GM19372 (cell line): ENCODE results near the gene MYADML2.

Experiments used
- ATAC-seq: cut with Tn5 transposase; IDR thresholded peaks from one replicate; pipeline ENCODE4 v1.9.1; 2021; ENCODE audit warnings: mild to moderate bottlenecking, low read depth, moderate library complexity; ENCODE audit not compliant: unreplicated experiment

MYADML2 gene

DNA sequence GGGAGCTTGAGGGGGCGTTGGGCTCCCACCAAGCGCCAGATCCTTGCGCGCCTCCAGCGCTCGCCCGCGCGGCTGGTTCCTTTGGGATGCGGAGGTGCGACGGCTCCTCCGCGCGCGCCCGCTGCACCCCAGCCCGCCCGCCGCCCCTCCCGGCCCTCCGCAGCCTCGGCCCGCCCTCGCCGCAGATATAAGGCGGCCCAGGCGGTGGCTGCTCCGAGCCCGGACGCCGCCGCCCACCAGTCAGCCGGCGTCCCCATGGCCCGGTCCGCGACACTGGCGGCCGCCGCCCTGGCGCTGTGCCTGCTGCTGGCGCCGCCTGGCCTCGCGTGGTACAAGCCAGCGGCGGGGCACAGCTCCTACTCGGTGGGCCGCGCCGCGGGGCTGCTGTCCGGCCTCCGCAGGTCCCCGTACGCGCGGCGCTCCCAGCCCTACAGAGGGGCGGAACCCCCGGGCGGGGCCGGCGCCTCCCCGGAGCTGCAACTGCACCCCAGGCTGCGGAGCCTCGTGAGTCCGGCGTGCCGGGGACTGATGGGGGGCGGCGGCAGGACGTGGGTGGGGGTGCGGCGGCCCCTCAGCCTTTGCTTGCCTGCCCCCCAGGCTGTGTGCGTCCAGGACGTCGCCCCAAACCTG is 44.9 kb downstream of the MYADML2 start, which contains the start of gene NPB:
TSS of gene NPB (plus strand) at position 216 of the 630 bp plus-strand sequence. CDS start at position 256, 40 bp downstream.
- ATAC-seq = no peak

DNA sequence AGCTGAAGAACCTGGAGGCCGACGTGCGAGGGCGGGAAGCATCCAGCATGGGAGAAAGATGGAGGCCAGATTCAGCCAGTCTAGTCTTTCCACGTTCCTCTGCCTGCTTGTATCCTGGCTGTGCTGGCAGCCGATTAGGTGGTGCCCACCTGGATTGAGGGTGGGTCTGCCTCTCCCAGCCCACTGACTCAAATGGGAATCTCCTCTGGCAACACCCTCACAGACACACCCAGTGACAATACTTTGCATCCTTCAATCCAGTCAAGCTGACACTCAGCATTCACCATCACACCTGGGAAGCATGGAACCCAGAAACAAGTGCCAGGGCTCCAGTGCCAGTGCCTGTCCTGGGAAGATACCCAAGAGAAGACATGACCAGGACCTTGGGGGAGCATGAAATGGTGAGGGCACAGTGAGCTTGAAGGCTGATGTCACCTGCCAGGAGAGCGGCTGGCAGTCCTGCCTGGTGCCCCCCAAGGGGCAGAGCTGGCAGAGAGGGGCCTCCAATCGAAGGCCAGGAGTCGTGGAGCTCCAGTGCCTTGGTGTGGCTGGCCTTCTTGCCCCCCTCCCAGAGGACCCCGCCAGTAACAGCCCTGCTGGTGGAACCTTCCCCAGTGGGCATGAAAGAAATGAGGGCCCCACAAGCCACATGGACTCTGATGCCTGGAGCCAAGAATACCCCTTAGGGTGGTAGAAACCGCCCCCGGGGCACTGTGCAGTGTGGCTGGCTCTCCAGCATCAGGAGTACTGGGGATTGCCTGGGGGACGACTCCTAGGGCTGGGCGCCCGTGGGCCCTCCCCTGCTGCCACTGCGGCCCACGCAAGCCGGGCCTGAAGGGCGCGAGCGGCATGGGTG is 45.6 kb downstream of the MYADML2 start:
- no peak for ATAC-seq

DNA sequence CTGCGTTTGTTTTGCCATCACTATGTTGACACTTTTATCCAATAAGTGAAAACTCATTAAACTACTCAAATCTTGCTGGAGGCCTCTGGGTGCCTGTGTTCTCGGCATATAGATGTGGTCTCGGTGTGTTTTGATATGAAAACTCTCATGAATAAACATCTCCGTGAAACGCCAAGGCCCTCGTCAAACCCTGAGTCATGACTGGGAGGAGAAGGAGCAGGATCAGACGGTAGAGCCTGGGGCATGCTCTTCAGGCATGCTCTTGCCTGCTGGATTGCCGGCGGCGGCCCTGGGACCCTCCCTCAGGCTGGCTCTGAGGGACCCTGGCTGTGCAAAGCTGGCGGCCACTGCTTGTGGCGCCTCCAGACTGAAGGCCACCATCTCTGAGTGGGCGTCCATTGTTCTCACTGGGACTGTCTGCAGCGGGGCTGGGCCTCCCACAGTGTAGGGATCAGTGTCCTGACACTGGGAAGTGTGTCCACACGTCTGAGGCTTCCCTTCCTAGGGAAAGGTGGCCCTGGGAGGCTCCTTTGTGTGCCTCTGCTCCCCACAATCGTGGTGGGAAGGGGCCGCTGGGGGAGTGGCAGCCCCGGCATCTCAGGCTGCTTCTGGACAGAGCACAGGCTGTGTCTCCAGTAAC is 46.7 kb downstream of the MYADML2 start:
- ATAC-seq = no peak

DNA sequence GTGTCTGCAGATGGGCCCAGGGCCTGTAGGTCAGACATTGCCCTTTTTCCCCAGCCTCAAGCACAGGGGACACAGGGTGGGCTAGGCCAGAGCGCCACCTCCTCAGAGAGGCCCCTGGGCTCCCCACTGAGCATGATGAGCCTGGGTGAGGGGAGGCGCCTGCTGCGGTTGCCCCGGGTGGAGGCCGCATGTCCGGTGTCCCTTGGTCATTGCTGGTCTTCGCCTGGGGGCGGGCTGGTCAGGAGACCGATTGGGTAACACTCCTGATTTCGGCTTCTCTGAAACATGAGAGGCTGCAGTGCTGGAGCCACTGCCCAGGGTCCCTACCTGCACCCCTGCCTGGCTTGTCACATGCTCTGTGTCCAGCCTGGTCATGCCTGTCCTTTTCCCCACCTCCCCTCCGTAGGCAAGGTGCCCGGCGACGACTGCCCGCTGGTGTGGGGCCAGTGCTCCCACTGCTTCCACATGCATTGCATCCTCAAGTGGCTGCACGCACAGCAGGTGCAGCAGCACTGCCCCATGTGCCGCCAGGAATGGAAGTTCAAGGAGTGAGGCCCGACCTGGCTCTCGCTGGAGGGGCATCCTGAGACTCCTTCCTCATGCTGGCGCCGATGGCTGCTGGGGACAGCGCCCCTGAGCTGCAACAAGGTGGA is 47.4 kb downstream of the MYADML2 start:
- no peak for ATAC-seq

DNA sequence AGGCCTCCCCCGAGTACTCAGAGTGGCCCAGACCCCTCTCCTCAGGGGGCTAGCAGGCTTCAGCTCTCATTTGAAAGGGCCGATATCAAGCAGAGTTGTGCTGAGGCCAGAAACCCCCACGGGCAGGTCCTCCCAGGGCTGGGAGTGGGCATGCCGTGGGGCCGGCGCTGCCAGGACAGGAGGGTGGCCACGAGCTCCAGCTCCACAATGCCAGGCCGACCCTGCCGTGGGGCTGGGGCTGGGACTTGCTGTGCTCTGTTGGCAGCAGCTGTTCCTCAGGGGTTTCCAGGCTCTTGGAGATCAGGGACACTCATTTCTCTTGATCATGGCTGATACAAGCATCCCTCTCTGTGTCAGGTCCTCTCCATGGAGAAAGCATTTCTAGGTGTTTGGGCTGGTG is 48.1 kb downstream of the MYADML2 start:
- ATAC-seq = no peak

DNA sequence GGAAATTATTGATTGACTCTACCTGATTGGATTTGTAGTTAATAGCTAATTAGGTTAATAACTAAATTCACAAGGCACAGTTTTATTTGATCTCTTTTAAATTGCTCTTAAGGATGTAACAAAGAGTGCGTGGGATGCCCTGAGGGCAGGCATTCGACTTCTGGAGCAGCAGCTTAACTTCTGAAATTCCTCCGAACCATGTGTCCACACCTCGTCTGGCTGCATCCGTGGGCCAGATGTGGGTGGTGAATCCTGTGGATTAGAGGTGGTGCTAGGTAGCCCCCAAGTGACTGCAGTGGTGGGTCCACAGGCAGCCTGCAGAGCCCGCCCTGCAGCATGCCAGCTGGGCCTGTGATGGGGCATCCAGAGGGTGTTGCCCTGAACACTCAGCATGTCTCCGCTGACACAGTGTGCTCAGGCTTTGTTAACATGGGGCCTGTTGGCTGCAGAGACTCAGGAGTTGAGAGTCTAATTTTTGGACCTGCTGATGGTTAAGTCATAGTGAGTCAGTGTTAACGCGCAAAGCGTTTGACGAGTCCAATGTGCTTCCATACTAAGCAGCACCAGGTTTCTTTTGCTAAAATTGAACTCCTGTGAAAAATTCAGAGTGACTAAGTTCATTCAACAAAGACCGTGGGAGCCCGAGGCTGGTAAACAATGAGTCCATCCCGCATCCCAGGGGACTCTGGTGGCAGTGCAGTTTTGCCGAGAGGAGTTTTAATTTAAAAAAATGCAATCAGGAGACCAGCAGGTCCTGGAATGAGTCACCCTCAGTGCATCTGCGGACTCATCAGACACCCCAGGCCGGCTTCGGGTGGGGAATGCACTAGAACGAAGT is 48.8 kb downstream of the MYADML2 start:
- ATAC-seq = no peak

DNA sequence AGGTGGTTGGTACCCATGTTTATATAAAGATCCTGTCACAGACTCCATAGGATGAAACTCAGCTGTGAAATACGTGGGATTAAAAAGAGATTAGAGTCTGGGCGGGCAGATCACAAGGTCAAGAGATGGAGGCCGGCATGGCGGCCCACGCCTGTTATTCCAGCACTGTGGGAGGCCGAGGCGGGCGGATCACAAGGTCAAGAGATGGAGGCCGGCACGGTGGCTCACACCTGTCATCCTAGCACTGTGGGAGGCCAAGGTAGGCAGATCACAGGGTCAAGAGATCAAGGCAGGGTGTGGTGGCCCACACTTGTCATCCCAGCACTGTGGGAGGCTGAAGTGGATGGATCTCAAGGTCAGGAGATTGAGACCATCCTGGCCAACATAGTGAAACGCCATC is 51.6 kb downstream of the MYADML2 start:
- ATAC-seq = no peak

DNA sequence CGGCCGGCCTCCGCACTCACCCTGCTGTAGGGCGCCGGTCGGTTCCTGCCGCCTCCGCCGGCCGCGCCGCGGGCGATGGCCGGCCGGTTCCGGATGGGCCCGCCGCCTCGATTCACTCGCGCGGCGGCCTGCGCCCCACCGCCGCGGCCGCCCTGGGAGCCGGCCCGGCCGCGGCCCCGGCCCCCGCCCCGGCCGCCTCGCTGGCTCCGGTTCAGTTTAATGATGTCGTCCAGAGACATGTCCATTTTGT is 55.8 kb downstream of the MYADML2 start:
- ATAC-seq = peak; percentile 22

DNA sequence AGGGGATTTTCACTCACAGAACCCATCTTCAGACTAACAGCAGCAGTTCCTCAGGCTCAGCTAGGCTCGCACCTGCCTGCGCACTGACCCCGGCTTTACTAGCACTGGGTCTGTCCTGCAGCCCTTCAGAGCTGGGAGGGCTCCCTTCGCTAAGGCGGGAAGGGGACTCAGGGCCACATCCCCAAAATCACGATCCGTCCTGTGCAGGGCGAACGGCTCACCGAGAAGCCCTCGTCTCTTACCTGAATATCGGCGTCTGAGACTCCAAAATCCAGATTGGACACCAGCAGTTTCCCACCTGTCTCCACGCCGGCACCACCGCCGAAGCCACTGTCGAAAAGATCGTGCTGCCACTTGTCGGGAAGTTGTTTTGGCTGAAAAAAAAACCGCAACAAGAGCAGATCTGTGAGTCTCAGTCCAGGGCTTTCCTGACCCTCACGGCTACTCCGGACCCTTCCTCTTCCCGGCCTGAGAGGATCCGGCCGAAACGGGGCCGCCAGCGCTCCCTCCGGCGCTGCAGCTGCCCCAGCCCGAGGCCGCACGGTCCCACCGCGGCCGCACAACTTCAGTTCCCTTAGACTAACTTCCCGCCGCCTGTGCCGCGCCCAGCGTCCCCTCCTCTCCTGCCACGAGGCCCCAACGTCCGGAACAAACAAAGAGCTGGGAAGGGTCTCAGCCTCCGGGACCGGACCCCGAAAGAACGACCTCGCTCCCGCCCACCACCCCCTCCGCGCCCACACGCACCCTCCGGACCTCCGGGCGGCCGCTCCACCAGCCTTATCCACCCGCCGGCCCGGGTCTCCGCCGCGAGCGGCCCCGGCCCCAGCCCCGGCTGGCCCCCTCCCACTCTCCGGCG is 56.4 kb downstream of the MYADML2 start:
- ATAC-seq = no peak
